HG03135 (cell line): Measurements from ENCODE around the gene ARID1B.

Experiments used
- ATAC-seq: cut with Tn5 transposase; IDR thresholded peaks from one replicate; pipeline ENCODE4 v1.9.1; 2021; ENCODE audit warnings: mild to moderate bottlenecking, moderate library complexity; ENCODE audit not compliant: unreplicated experiment

Gene ARID1B

GRCh38 chr6:157217894-157218370 is 440.8 kb downstream of the ARID1B start:
- no peak for ATAC-seq

DNA sequence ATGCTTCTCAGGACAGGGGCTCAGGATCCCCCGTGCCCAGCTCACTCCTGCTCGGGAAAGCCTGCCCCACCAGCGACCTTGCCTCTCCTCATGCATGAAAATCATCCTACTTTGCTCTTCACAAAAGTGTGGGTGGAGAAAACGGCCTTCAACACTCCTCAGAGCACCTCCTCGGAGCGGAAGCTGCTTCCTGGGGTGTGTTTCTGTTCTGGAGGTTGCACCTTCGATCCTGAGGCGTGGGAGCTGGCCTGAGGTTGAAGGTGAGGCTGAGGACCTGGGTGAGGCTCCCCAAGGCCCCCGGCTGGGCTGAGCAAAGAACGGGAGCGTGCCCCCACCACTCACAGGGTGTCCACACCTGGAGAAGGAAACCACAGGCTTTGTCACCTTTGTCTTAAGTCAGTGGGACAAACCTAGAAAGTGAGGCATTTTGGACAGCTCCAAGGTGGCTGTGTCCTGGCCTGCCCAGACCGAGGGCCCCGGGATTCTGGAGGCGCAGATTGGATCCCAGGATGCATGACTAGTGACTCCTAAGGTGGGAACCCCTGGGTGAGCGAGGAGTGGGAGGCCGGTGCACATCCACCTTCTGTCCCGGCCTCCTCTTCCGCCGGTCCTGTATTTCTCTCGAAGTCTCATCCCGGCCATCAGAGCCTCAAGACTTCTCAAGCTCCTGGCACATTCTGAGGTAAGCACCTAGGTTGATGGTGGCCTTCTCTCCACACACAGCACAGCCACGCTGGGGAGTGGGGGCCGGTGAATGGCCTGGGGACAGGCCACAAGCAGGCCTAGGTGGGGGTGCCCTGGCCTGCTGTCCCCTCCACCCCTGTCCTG is 441.4 kb downstream of the ARID1B start:
- ATAC-seq: no peak

GRCh38 chr6:157219201-157220200 is 442.3 kb downstream of the ARID1B start:
- no peak for ATAC-seq

GRCh38 chr6:157220485-157220884 is 443.3 kb downstream of the ARID1B start:
- ATAC-seq: no peak

GRCh38 chr6:157221049-157221816 is 444.1 kb downstream of the ARID1B start:
- ATAC-seq: no peak

DNA sequence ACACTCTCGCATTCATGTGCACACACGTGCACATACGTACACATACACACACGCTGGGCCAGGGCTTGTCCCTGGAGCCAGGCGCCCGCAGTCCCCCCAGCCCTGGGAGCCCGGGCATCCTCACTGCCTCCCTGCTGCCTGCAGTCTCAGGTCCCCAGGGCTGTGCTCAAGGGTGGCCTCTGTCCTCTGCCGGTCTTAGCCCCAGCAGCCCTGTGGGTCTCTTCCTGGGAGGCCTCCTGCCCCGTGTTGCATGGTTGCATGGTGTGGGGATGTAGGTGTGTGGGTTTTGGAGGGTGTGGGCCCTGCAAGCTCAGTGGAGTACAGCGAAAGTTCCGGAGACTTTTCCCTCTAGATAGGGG is 444.6 kb downstream of the ARID1B start:
- no peak for ATAC-seq

- no peak for ATAC-seq
Measured at GRCh38 chr6:157222201-157222981, 445.2 kb downstream of the ARID1B start.

- no peak for ATAC-seq
Measured at GRCh38 chr6:157223021-157223430, 445.8 kb downstream of the ARID1B start.

GRCh38 chr6:157223511-157223910 is 446.3 kb downstream of the ARID1B start:
- ATAC-seq: no peak

GRCh38 chr6:157224178-157224950 is 447.2 kb downstream of the ARID1B start:
- ATAC-seq: no peak

- ATAC-seq: no peak
Measured at GRCh38 chr6:157224951-157225574, 447.9 kb downstream of the ARID1B start.

- no peak for ATAC-seq
Measured at GRCh38 chr6:157225575-157225995, 448.4 kb downstream of the ARID1B start.

DNA sequence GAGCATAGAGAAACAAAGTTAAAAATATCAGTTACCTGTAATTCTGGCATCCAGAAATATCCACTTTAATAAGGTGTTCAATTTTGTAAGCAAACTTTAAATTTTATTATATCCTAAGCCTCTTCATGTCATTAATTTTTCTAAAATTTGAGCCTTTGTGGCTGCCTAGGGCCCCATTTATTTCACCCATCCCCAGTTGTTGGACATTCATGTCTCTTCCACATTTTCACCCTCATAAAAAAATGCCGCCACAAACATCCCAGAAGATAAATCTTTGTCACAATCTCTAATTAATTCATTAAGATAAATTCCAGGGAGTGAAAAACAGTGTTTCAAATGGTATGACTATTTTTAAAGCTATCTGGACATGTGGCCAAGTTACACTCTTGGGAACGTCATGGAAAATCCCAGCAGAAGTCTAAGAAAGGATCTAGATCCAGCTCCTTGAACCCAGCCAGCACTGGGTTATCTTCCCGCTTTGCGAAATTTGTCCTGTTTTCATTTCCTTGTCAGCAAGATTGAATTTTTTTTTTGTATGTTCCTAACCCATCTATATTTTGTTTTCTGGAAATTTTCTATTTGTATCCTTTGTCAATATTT is 448.9 kb downstream of the ARID1B start:
- no peak for ATAC-seq

DNA sequence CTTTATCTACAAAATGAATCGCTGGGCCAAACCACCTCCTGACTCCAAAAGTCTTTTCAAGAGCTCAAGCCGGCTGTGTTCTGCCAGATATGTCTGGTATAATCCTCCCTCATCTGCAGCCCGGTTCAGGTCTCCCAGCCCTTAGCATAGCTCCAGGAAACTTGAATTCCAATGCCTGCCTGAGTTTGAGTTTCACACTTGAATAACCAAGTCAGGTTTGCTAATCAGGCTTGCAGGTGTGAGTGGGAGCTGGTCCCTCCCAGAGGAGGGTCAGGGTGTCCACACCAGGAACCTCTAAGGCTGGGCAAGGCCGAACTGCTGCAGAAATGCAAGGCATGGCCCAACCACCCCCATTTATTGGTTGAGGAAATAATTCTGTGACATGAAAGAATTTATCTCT is 449.6 kb downstream of the ARID1B start:
- no peak for ATAC-seq

DNA sequence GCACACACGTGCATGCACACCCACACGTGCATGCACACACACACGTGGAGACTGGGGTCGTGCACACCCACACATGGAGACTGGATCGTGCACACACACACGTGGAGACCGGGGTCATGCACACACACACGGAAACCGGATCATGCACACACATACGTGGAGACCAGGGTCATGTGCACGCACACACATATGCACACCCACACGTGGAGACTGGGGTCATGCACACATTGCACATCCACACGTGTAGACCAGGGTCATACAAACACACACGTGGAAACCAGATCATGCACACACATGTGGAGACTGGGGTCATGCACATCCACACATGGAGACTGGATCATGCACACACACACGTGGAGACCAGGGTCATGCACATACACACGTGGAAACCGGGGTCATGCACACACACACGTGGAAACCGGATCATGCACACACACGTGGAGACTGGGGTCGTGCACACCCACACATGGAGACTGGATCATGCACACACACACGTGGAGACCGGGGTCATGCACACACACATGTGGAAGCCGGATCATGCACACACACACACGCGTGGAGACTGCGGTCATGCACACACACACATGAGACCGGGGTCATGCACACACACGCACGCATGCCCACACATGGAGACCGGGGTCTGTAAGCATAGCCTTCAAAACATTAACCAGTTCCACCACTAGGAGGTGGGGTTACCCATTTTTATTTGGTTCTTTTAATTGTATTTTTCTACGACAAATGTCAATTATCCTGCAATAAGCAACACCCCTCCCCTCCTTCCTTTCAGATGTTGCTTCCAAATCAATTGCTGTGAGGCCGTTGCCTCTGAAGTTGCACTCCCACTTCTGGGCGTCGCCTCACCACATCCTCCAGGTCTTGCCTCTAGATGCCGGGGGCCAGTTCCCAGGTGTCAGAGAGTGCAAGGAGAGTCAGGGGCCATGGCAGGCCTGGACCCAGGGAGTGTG is 450.3 kb downstream of the ARID1B start:
- no peak for ATAC-seq

DNA sequence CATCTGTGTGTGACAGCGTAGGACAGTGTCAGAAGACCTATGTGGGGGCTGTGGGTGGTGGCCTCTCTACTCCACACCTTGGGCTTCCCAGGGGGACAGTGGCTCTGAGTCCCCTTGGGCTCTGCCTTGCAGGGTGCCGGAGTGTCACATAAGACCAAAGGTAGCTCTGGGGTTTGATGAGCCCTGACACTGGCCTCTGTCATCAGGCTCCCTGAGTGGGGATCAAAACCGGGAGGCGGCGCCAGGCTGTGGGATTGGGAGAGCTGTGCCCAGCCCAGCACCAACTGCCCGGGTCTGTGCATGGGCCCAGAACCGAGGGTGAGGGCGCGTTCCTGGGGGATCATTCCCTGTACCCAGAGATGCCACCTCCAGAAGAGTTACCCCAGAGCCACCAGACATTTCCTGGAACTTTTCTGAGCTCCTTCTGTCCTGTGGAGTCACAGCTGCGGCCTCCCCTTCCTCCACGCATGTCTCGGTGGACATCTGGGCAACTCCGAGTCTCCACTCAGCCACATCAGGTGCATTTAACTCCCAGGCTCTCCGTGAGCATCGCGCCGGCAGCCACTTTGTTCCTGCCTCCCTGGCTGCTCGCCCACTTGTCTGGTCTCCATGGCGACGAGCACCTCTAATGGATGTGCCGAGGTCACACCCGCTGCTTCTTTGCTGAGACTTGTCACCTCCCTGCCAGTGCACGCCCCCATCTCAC is 451.4 kb downstream of the ARID1B start:
- no peak for ATAC-seq
